ENCODE data around the gene RICTOR. TPM values are rescaled to one million over a fixed set of nuclear protein-coding genes. Genes with fewer than 3 reads are reported as not detected.

The RICTOR gene
- total and polyA plus RNA-seq, 2 of the 4 experiments (the other 2 are of a cell fraction), result 4.1 to 35.7 TPM

- no peak overlapping the region for H2AK5ac ChIP-seq (ENCODE audit: low read depth, low read length)
- intact Hi-C loops (cut with micrococcal nuclease), result no loop called here
- no peak overlapping the region for H3K23ac ChIP-seq (ENCODE audit: low read depth, low read length)
- no peak overlapping the region for H4K5ac ChIP-seq (ENCODE audit: low read depth, low read length)
- POLR2A ChIA-PET (ENCODE audit: unreplicated experiment), result no interaction called here
- H2BK120ac ChIP-seq (ENCODE audit: low read depth, low read length), result no peak overlapping the region
- DNase-seq (no peak), ATAC-seq (ENCODE audit: low read depth) (no peak)
- H3K27ac ChIP-seq (ENCODE audit: insufficient read depth, low read length), result no peak overlapping the region
- H3K14ac ChIP-seq (replicated peaks; ENCODE audit: low read depth, low read length), result no peak overlapping the region
- peaks cover 2% of the 10 kb centered on the region; the same call in 1 of the 2 replicates for H3K9me3 ChIP-seq (ENCODE audit: control insufficient read depth, insufficient read depth, low read length)
- CTCF ChIA-PET, result no interaction called here
- H3K36me3 ChIP-seq (ENCODE audit: control insufficient read depth, insufficient read depth, low read length), result peaks cover 7% of the 10 kb centered on the region
- H3K56ac ChIP-seq (ENCODE audit: extremely low read depth, insufficient read depth, low read length), result no peak overlapping the region
- H2BK5ac ChIP-seq (ENCODE audit: low read depth, low read length, poor library complexity, severe bottlenecking), result no peak overlapping the region
- no peak overlapping the region for H3K4me3 ChIP-seq (ENCODE audit: insufficient read depth, low read depth, low read length)
- dilution Hi-C loops (cut with HindIII; ENCODE audit: low sequenced_read_pairs, unreplicated experiment), result no loop called here
- no peak overlapping the region for H4K8ac ChIP-seq (ENCODE audit: low read depth in 2 of 2, low read length in 2 of 2)
- H3K4ac ChIP-seq (ENCODE audit: low read depth, low read length), result no peak overlapping the region
- H3K27me3 ChIP-seq (ENCODE audit: control insufficient read depth, insufficient read depth, low read length), result no peaks in the 10 kb centered on the region
- H3K18ac ChIP-seq (ENCODE audit: low read depth, low read length), result no peak overlapping the region
- no peak overlapping the region for H2BK15ac ChIP-seq (ENCODE audit: low read depth, low read length)
- BruUV-seq (replicated peaks), result no TSS peak
- H2AK9ac ChIP-seq (replicated peaks; ENCODE audit: low read depth, low read length, poor library complexity), result no peak overlapping the region
- H4K91ac ChIP-seq (ENCODE audit: insufficient read depth, low read depth, low read length), result no peak overlapping the region
- no peaks in the 10 kb centered on the region for H3K4me1 ChIP-seq (ENCODE audit: control insufficient read depth, insufficient read depth, low read length)
- 100% methylated on average over 1 of the region's 9 CpGs; no CpG with 5 or more reads in 1 of the 2 experiments for WGBS, 2 experiments (ENCODE audit: extremely low coverage in 2 of 2, insufficient read length in 1 of 2)
- no peak overlapping the region for H3K9ac ChIP-seq (ENCODE audit: low read depth, low read length)
- no peaks in the 10 kb centered on the region for H3K9me1 ChIP-seq (ENCODE audit: insufficient read depth, low read length)
- TF ChIP-seq NFE2L2 (IDR thresholded peaks at IDR 0.05; ENCODE audit: low read depth, low read length), result no peak
- no peak overlapping the region for H2BK20ac ChIP-seq (ENCODE audit: low read depth, low read length)
- in situ Hi-C loops (cut with MboI; ENCODE audit: low sequenced_read_pairs), result loop anchor here (10.0 kb wide), 1 partner anchor 299 kb away; no protein-coding TSS in a partner anchor
- H2AFZ ChIP-seq (replicated peaks; ENCODE audit: low read length, poor library complexity), result no peak overlapping the region
- no peaks in the 10 kb centered on the region for H4K20me1 ChIP-seq (ENCODE audit: insufficient read depth, low read length)
- H3K4me2 ChIP-seq (ENCODE audit: low read depth, low read length), result no peak overlapping the region
- peaks cover 6 to 23% of the 10 kb centered on the region in 2 experiments; a peak in 3 of 4 replicates for H3K79me1 ChIP-seq (ENCODE audit: low read depth in 1 of 2, low read length in 2 of 2)
These were observed 88.2 kb downstream of the RICTOR start for GRCh38 chr5:38985909-38986452.
